CD14-positive monocyte (primary cell): ENCODE measurements around the gene ATF7IP2. TPM values are rescaled to one million over a fixed set of nuclear protein-coding genes. Genes with fewer than 3 reads are reported as not detected.
"Not testable (repeated sequence)": the region's sequence is repeated elsewhere in the genome, so short reads cannot be mapped to it uniquely, and the experiment has no call there.

Experiments
- DNase-seq, 3 donors: peaks; one replicate each; pipeline ENCODE4 v3.0.0-alpha.2; 2011 to 2022
- H2AFZ ChIP-seq: 2 replicates; pipeline ENCODE4 v1.6.0; 2012; ENCODE audit warnings: mild to moderate bottlenecking, low read depth, low read length, inconsistent platforms; ENCODE audit not compliant: insufficient read depth, poor library complexity, severe bottlenecking
- H3K27ac ChIP-seq, 2 donors: 1 replicate in 1 of 2; 2 replicates in 1 of 2; pipeline ENCODE4 v1.5.1; 2012 to 2013; ENCODE audit warnings: low read length in 2 of 2, control low read depth in 1 of 2, inconsistent platforms in 1 of 2, low read depth in 1 of 2, mild to moderate bottlenecking in 1 of 2
- H3K27me3 ChIP-seq, 2 donors: one replicate each; pipeline versions ENCODE4 v1.6.0 to v1.6.1; 2011 to 2013; ENCODE audit warnings: low read length in 2 of 2; ENCODE audit not compliant: control insufficient read depth in 2 of 2, insufficient read depth in 2 of 2
- H3K36me3 ChIP-seq, 2 donors: replicated peaks in 1 of 2; 1 replicate in 1 of 2; 2 replicates in 1 of 2; pipeline versions ENCODE4 v1.5.1 to v1.6.1; 2012 to 2013; ENCODE audit warnings: low read length in 2 of 2, control low read depth in 1 of 2, inconsistent platforms in 1 of 2, mild to moderate bottlenecking in 1 of 2; ENCODE audit not compliant: insufficient read depth in 2 of 2, control insufficient read depth in 1 of 2
- H3K4me1 ChIP-seq, 2 donors: 1 replicate in 1 of 2; 2 replicates in 1 of 2; pipeline versions ENCODE4 v1.5.1 to v1.6.1; 2012 to 2013; ENCODE audit warnings: low read length in 2 of 2, control low read depth in 1 of 2, inconsistent platforms in 1 of 2, mild to moderate bottlenecking in 1 of 2, moderate library complexity in 1 of 2; ENCODE audit not compliant: insufficient read depth in 2 of 2, control insufficient read depth in 1 of 2
- H3K4me2 ChIP-seq: replicated peaks from 2 replicates; pipeline ENCODE3; 2012; ENCODE audit warnings: low read length, moderate library complexity, mild to moderate bottlenecking; ENCODE audit not compliant: poor library complexity, severe bottlenecking; ENCODE audit errors: extremely low read depth
- H3K4me3 ChIP-seq, 3 experiments: fragments of 200-600 bp in 1 of 3; sonication (generic) in 1 of 3; replicated peaks in 1 of 3; 1 replicate in 2 of 3; 2 replicates in 1 of 3; pipeline ENCODE4 v1.5.1; 2011 to 2013; ENCODE audit warnings: low read length in 3 of 3, mild to moderate bottlenecking in 3 of 3, control low read depth in 2 of 3, low read depth in 2 of 3, inconsistent platforms in 1 of 3, moderate library complexity in 1 of 3
- H3K79me2 ChIP-seq: 2 replicates; pipeline ENCODE4 v1.6.0; 2012; ENCODE audit warnings: mild to moderate bottlenecking, control low read depth, inconsistent platforms, low read length, moderate library complexity; ENCODE audit not compliant: insufficient read depth
- H3K9ac ChIP-seq: 2 replicates; pipeline ENCODE4 v1.6.0; 2017; ENCODE audit warnings: low read length, mild to moderate bottlenecking; ENCODE audit not compliant: insufficient read depth, poor library complexity, severe bottlenecking
- H3K9me3 ChIP-seq, 2 donors: replicated peaks in 1 of 2; 1 replicate in 1 of 2; 2 replicates in 1 of 2; pipeline versions ENCODE4 v1.5.1 to v1.6.1; 2012 to 2013; ENCODE audit warnings: low read length in 2 of 2, control low read depth in 1 of 2; ENCODE audit not compliant: control insufficient read depth in 1 of 2, insufficient read depth in 1 of 2
- H4K20me1 ChIP-seq: 2 replicates; pipeline ENCODE4 v1.6.0; 2012; ENCODE audit warnings: mild to moderate bottlenecking, low read length, control low read depth, moderate library complexity; ENCODE audit not compliant: insufficient read depth
- H3K27ac Mint-ChIP-seq, 7 donors: one replicate each; pipeline ENCODE4 v1.8.0; 2020; ENCODE audit warnings: mild to moderate bottlenecking in 7 of 7, mixed read lengths in 7 of 7, moderate library complexity in 6 of 7, inconsistent platforms in 2 of 7
- H3K27me3 Mint-ChIP-seq, 3 donors: one replicate each; pipeline ENCODE4 v1.8.0; 2021 to 2022; ENCODE audit warnings: low read depth in 3 of 3, mild to moderate bottlenecking in 3 of 3, mixed read lengths in 3 of 3, moderate library complexity in 3 of 3, inconsistent platforms in 1 of 3
- H3K36me3 Mint-ChIP-seq, 2 donors: one replicate each; pipeline ENCODE4 v1.8.0; 2020; ENCODE audit warnings: mixed read lengths in 2 of 2, inconsistent platforms in 1 of 2, mild to moderate bottlenecking in 1 of 2
- H3K4me1 Mint-ChIP-seq: one replicate; pipeline ENCODE4 v1.8.0; 2020; ENCODE audit warnings: mild to moderate bottlenecking, mixed read lengths
- H3K4me3 Mint-ChIP-seq, 2 donors: one replicate each; pipeline ENCODE4 v1.8.0; 2020; ENCODE audit warnings: mild to moderate bottlenecking in 2 of 2, mixed read lengths in 2 of 2, moderate library complexity in 1 of 2
- H3K9me3 Mint-ChIP-seq, 7 donors: one replicate each; pipeline ENCODE4 v1.8.0; 2020 to 2022; ENCODE audit warnings: mixed read lengths in 7 of 7, mild to moderate bottlenecking in 6 of 7, moderate library complexity in 6 of 7, inconsistent platforms in 2 of 7
- CTCF ChIP-seq: fragments of 200-600 bp; IDR thresholded peaks from one replicate; pipeline ENCODE4 v1.8.0; 2022; ENCODE audit warnings: antibody characterized with exemption, mild to moderate bottlenecking
- WGBS: methylation state at CpG from one replicate; pipeline ENCODE4 v1.1.5; 2013; ENCODE audit warnings: missing lambda C conversion rate; ENCODE audit not compliant: insufficient coverage; 5-methylcytosine and 5-hydroxymethylcytosine counted together
- intact Hi-C, 2 donors: fragments of 100-400 bp; cut with micrococcal nuclease; formaldehyde crosslinking; loops; one replicate each; pipeline versions ENCODE4 v1.15.0 to v1.15.1; 2023
- polyA plus RNA-seq, 3 donors: library from polyadenylated mRNA; depleted of rRNA in 1 of 3; unstranded in 2 of 3; stranded (reverse) in 1 of 3; fragments of 300-500 nt in 2 of 3; fragments of >200 nt in 1 of 3; fragmentation: Illumina TruSeq in 2 of 3; gene quantifications; 1 replicate in 2 of 3; 2 replicates in 1 of 3; pipeline ENCODE4 v1.2.3, GENCODE V29; 2012 to 2021

ATF7IP2 gene
- polyA plus RNA-seq, 3 donors: 8.7 to 36.4 (median 11.9) TPM

DNA sequence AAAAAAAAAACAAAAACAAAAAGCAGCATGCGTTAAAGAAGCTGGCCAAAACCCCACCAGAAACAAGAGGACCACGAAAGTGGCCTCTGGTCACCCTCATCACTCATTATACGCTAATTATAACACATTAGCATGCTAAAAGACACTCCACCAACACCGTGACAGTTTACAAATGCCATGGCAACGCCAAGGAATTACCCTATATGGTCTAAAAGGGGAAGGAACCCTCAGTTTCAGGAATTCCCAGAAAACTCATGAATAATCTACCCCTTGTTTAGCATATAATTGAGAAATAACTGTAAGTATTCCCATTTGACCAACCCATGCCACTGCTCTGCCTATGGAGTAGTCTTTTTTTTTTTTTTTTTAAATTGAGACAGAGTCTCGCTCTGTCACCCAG lies 116.9 kb downstream of the ATF7IP2 start:
- Mint-ChIP-seq H3K4me3 (no peak overlapping the region), H3K27ac (no peak overlapping the region), H3K36me3 (no peaks in the 10 kb centered on the region), H3K9me3 (peaks cover 0 to 8% (median 2%) of the 10 kb centered on the region in 7 donors), H3K4me1 (no peaks in the 10 kb centered on the region), H3K27me3 (peaks cover 1 to 7% (median 1%) of the 10 kb centered on the region in 3 donors)
- Histone ChIP-seq H4K20me1 (no peaks in the 10 kb centered on the region), H3K27me3 (no peaks in the 10 kb centered on the region), H3K4me3 (no peak overlapping the region), H3K79me2 (no peaks in the 10 kb centered on the region), H3K9ac (no peak overlapping the region), H3K4me1 (no peaks in the 10 kb centered on the region), H3K27ac (no peak overlapping the region), H3K9me3 (no peaks in the 10 kb centered on the region), H2AFZ (no peak overlapping the region), H3K36me3 (no peaks in the 10 kb centered on the region), H3K4me2 (no peak overlapping the region)
- peak in 1 of 3 donors; percentile 66 for DNase-seq
- no CpG with 5 or more reads among the region's 6 CpGs for whole genome bisulfite sequencing
- intact Hi-C loops: no loop called here
- TF ChIP-seq CTCF: no peak

GRCh38 chr16:10504404-10504885 lies 118.6 kb downstream of the ATF7IP2 start:
- 86% methylated on average over 2 of the region's 2 CpGs for WGBS
- H3K4me1 Mint-ChIP-seq: no peaks in the 10 kb centered on the region
- intact Hi-C loops: no loop called here
- H3K9me3 ChIP-seq: no peaks in the 10 kb centered on the region
- TF ChIP-seq CTCF: no peak
- no peak overlapping the region for H3K9ac ChIP-seq
- H3K4me1 ChIP-seq: no peaks in the 10 kb centered on the region
- H3K4me3 Mint-ChIP-seq: no peak overlapping the region
- H3K27me3 ChIP-seq: no peaks in the 10 kb centered on the region
- peak overlapping the region in 2 of 7 donors; percentile 26 to 65 for H3K27ac Mint-ChIP-seq
- H3K36me3 Mint-ChIP-seq: no peaks in the 10 kb centered on the region
- no peak overlapping the region for H3K4me2 ChIP-seq
- no peaks in the 10 kb centered on the region for H4K20me1 ChIP-seq
- H3K9me3 Mint-ChIP-seq: peaks cover 0 to 7% (median 2%) of the 10 kb centered on the region in 7 donors
- H3K79me2 ChIP-seq: no peaks in the 10 kb centered on the region
- H3K27ac ChIP-seq: no peak overlapping the region
- no peak for DNase-seq
- no peak overlapping the region for H2AFZ ChIP-seq
- H3K27me3 Mint-ChIP-seq: peaks cover 1 to 7% (median 1%) of the 10 kb centered on the region in 3 donors
- no peaks in the 10 kb centered on the region for H3K36me3 ChIP-seq
- no peak overlapping the region for H3K4me3 ChIP-seq

- intact Hi-C loops, H3K4me2 ChIP-seq, H4K20me1 ChIP-seq, H3K27ac ChIP-seq, H3K4me1 ChIP-seq, H3K4me3 Mint-ChIP-seq, H3K9me3 ChIP-seq, H3K27me3 Mint-ChIP-seq, DNase-seq, H3K9ac ChIP-seq, H3K9me3 Mint-ChIP-seq, H3K4me1 Mint-ChIP-seq, H3K79me2 ChIP-seq, H3K27ac Mint-ChIP-seq, H2AFZ ChIP-seq, H3K36me3 Mint-ChIP-seq, H3K4me3 ChIP-seq, H3K27me3 ChIP-seq, H3K36me3 ChIP-seq: not testable (repeated sequence)
- 50% methylated on average over 2 of the region's 3 CpGs for whole genome bisulfite sequencing
Measured at GRCh38 chr16:10505286-10505685, 119.4 kb downstream of the ATF7IP2 start.
